ENCODE data around the gene NOL9. TPM values are rescaled to one million over a fixed set of nuclear protein-coding genes. Genes with fewer than 3 reads are reported as not detected.
"Not testable (repeated sequence)": the region's sequence is repeated elsewhere in the genome, so short reads cannot be mapped to it uniquely, and the experiment has no call there.

The NOL9 gene
- total RNA-seq, 1 experiment from 2014 or later, result 25.5 TPM

DNA sequence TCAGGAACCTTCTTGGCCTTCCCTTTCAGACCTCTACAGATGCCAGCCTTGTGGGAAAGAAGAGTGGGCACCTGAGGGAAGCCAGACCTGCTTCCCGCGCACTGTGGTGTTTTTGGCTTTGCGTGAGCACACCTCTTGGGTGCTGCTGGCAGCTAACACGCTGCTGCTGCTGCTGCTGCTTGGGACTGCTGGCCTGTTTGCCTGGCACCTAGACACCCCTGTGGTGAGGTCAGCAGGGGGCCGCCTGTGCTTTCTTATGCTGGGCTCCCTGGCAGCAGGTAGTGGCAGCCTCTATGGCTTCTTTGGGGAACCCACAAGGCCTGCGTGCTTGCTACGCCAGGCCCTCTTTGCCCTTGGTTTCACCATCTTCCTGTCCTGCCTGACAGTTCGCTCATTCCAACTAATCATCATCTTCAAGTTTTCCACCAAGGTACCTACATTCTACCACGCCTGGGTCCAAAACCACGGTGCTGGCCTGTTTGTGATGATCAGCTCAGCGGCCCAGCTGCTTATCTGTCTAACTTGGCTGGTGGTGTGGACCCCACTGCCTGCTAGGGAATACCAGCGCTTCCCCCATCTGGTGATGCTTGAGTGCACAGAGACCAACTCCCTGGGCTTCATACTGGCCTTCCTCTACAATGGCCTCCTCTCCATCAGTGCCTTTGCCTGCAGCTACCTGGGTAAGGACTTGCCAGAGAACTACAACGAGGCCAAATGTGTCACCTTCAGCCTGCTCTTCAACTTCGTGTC is 24.5 kb upstream of the NOL9 start:
- no peak for DNase-seq (ENCODE audit: low read depth)
- in situ Hi-C loops (cut with HindIII; ENCODE audit: low pct_unique_long_range_greater_than_20kb, low sequenced_read_pairs), result no loop called here

DNA sequence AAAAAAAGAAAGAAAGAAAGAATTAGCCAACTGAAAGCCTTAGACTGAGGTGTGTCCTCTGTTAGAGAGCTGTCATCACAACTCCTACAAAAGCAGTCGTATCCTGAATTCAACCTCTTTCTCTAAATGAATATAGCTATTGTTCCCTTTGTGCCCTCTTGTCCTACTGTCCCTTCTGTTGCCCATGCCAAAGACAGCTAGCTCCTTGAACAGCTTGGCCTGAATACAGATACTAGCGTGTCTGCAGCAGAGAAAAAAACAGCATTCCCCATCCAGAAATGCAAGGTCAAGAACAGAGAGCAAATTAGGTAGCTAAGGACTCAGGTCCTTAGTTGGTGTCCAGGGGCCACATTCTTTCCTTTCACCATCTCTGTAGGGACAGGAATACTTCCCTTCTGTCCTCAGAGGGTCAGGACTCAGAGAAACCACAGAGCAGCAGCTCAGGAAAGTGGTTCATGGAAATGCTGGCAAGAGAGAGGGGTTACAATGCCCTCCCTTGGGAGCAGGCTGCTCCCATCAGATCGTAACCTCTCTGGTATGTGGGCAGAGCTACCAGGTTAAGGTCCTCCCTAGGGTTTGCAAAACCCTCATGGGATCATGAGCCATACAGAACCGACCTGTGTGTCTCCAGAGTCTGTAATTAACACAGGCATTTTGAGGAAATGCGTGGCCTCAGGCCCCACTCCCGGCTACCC is 23.7 kb upstream of the NOL9 start:
- no peak for DNase-seq (ENCODE audit: low read depth)
- in situ Hi-C loops (cut with HindIII; ENCODE audit: low pct_unique_long_range_greater_than_20kb, low sequenced_read_pairs), result no loop called here

DNA sequence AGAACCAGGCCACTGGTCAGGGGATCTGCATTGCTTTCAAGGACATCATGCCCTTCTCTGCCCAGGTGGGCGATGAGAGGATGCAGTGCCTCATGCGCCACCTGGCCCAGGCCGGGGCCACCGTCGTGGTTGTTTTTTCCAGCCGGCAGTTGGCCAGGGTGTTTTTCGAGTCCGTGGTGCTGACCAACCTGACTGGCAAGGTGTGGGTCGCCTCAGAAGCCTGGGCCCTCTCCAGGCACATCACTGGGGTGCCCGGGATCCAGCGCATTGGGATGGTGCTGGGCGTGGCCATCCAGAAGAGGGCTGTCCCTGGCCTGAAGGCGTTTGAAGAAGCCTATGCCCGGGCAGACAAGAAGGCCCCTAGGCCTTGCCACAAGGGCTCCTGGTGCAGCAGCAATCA is 20.5 kb upstream of the NOL9 start:
- no peak for DNase-seq (ENCODE audit: low read depth)
- in situ Hi-C loops (cut with HindIII; ENCODE audit: low pct_unique_long_range_greater_than_20kb, low sequenced_read_pairs), result no loop called here

DNA sequence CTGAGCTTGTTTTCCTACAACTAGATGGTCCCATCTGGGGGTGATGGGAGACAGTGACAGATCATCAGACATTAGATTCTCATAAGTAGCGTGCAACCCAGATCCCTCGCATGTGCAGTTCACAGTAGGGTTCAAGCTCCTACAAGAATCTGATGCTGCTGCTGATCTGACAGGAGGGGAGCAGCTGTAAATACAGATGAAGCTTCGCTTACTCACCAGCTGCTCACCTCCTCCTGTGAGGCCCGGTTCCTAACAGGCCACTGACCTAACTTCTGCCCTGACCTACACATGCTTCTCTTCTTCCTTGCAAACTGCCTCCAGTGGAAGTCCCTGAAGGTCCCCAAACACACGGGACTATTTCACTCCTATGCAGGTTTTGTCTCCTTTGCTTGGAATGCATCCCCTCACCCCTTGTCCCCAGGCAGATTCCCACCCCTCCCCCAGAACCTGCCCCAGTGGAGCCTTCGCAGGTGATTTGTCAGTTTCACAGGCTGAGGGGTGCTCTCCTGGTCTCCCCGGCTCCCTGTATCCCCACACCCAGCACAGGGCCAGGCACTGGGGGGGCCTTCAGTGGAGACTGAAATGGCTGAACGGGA is 19.8 kb upstream of the NOL9 start:
- no peak for DNase-seq (ENCODE audit: low read depth)
- in situ Hi-C loops (cut with HindIII; ENCODE audit: low pct_unique_long_range_greater_than_20kb, low sequenced_read_pairs), result no loop called here

- DNase-seq (ENCODE audit: low read depth), result no peak
- in situ Hi-C loops (cut with HindIII; ENCODE audit: low pct_unique_long_range_greater_than_20kb, low sequenced_read_pairs), result no loop called here
These were observed 18.5 kb upstream of the NOL9 start for GRCh38 chr1:6572653-6573383.

GRCh38 chr1:6570987-6571386 is 16.7 kb upstream of the NOL9 start:
- in situ Hi-C loops (cut with HindIII; ENCODE audit: low pct_unique_long_range_greater_than_20kb, low sequenced_read_pairs), result no loop called here
- no peak for DNase-seq (ENCODE audit: low read depth)

- no peak for DNase-seq (ENCODE audit: low read depth)
- in situ Hi-C loops (cut with HindIII; ENCODE audit: low pct_unique_long_range_greater_than_20kb, low sequenced_read_pairs), result no loop called here
These were observed 15.8 kb upstream of the NOL9 start for GRCh38 chr1:6570100-6570499.

GRCh38 chr1:6569033-6569432 is 14.7 kb upstream of the NOL9 start:
- DNase-seq (ENCODE audit: low read depth), result no peak
- in situ Hi-C loops (cut with HindIII; ENCODE audit: low pct_unique_long_range_greater_than_20kb, low sequenced_read_pairs), result no loop called here

DNA sequence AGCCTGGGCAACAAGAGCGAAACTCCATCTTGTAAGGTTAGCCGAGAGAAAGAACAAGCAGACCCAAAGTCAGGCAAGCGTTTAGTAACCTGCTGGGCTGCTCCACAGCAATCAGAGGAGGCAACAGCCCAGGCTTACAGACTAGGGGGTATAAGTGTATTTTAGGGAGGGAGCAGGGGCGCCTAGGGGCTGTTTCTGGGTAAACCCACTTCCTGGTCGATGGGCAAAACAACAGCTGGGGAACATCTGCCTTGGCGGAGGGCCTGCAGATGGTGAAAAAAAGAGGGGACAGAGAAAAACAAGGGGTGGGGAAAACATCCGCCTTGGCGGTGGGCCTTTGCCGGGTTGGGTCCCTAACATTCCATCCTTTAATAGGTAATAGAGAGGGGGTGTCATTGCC is 6.0 kb upstream of the NOL9 start:
- in situ Hi-C loops (cut with HindIII; ENCODE audit: low pct_unique_long_range_greater_than_20kb, low sequenced_read_pairs), result no loop called here
- no peak for DNase-seq (ENCODE audit: low read depth)

DNA sequence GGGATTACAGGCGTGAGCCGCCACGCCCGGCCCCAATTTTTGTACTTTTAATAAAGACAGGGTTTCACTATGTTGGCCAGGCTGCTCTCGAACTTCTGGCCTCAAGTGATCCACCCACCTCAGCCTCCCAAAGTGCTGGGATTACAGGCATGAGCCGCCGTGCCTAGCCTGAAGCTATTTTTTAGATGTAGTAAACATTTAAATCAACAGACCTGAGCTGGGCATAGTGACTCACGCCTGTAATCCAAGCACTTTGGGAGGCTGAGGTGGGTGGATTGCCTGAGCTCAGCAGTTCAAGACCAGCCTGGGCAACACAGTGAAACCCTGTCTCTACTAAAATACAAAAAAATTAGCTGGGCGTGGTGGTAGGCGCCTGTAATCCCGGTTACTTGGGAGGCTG is 4.8 kb upstream of the NOL9 start:
- in situ Hi-C loops (cut with HindIII; ENCODE audit: low pct_unique_long_range_greater_than_20kb, low sequenced_read_pairs); DNase-seq (ENCODE audit: low read depth): not testable (repeated sequence)

- in situ Hi-C loops (cut with HindIII; ENCODE audit: low pct_unique_long_range_greater_than_20kb, low sequenced_read_pairs), result no loop called here
- no peak for DNase-seq (ENCODE audit: low read depth)
These were observed 3.3 kb upstream of the NOL9 start for GRCh38 chr1:6557597-6557996.

- no peak for DNase-seq (ENCODE audit: low read depth)
- in situ Hi-C loops (cut with HindIII; ENCODE audit: low pct_unique_long_range_greater_than_20kb, low sequenced_read_pairs), result no loop called here
These were observed 830 bp upstream of the NOL9 start, which contains the start of gene TAS1R1 for GRCh38 chr1:6554907-6555778. TSS of gene TAS1R1 (plus strand) at chr1:6555307. CDS start at chr1:6555374, 67 bp downstream.

- in situ Hi-C loops (cut with HindIII; ENCODE audit: low pct_unique_long_range_greater_than_20kb, low sequenced_read_pairs), result no loop called here
These were observed 7.0 kb downstream of the NOL9 start for GRCh38 chr1:6547301-6547700.

GRCh38 chr1:6546326-6546725 is 8.0 kb downstream of the NOL9 start:
- in situ Hi-C loops (cut with HindIII; ENCODE audit: low pct_unique_long_range_greater_than_20kb, low sequenced_read_pairs), result no loop called here
- DNase-seq (ENCODE audit: low read depth), result no peak

More at GRCh38 chr1:6547301-6547700, 7.0 kb downstream of the NOL9 start:
- DNase-seq (ENCODE audit: low read depth), result peak; percentile 30

- DNase-seq (ENCODE audit: low read depth), result no peak
These were observed 8.8 kb downstream of the NOL9 start for GRCh38 chr1:6545276-6546112.

GRCh38 chr1:6544831-6545230 is 9.5 kb downstream of the NOL9 start:
- in situ Hi-C loops (cut with HindIII; ENCODE audit: low pct_unique_long_range_greater_than_20kb, low sequenced_read_pairs), result no loop called here
- DNase-seq (ENCODE audit: low read depth), result no peak

More at GRCh38 chr1:6545276-6546112, 8.8 kb downstream of the NOL9 start:
- in situ Hi-C loops (cut with HindIII; ENCODE audit: low pct_unique_long_range_greater_than_20kb, low sequenced_read_pairs), result no loop called here

GRCh38 chr1:6538956-6539355 is 15.4 kb downstream of the NOL9 start:
- in situ Hi-C loops (cut with HindIII; ENCODE audit: low pct_unique_long_range_greater_than_20kb, low sequenced_read_pairs), result no loop called here
- DNase-seq (ENCODE audit: low read depth), result no peak

Measured in Caki2 (cell line).